ENCODE data around the gene ZNF700.

The ZNF700 gene

DNA sequence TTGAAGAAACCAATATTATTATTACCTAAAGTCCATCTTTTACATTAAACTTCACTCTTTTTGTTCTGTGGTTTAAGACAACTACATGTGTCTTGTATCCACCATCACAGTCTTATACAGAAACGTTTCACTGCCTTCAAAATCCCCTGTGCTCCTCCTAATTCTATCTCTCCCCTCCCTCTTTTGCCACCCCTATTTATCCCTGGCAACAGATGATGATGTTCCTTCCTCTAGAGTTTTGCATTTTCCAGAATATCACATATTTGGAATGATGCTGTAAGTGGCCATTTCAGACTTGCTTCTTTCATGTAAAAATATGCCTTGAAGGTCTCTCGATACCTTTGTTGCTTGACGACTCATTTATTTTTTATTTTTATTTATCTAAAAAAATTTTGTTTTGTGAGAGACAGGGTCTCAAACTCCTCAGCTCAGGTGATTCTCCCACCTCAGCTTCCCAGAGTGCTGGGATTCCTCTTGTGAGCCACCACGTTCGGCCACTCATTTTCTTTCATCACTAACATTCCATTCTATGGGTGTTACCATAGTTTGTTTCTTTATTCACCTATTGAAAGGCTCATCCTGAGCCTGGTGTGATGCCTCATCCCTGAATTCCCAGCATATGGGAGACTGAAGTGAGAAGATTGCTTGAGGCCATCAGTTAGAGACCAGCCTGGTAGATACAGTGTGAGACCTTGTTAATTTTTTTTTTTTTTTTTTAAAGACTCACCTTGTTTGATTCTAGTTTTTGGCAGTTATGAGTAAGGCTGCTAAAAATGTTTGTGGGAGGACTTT lies 48.3 kb downstream of the ZNF700 start:
- no peak for DNase-seq (ENCODE audit: extremely low spot score)
- CTCF ChIA-PET: interaction anchor here (1.0 to 1.3 kb wide), 4 partner anchors 10 to 86 kb away, joined by 3 to 4 read pairs (median 3); no protein-coding TSS in a partner anchor
- POLR2A ChIA-PET: no interaction called here
- TF ChIP-seq, protein P1, sequence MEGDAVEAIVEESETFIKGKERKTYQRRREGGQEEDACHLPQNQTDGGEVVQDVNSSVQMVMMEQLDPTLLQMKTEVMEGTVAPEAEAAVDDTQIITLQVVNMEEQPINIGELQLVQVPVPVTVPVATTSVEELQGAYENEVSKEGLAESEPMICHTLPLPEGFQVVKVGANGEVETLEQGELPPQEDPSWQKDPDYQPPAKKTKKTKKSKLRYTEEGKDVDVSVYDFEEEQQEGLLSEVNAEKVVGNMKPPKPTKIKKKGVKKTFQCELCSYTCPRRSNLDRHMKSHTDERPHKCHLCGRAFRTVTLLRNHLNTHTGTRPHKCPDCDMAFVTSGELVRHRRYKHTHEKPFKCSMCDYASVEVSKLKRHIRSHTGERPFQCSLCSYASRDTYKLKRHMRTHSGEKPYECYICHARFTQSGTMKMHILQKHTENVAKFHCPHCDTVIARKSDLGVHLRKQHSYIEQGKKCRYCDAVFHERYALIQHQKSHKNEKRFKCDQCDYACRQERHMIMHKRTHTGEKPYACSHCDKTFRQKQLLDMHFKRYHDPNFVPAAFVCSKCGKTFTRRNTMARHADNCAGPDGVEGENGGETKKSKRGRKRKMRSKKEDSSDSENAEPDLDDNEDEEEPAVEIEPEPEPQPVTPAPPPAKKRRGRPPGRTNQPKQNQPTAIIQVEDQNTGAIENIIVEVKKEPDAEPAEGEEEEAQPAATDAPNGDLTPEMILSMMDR (IDR thresholded peaks at IDR 0.05; ENCODE audit: control extremely low read depth, extremely low read depth, low read depth, missing control alignments): no peak

DNA sequence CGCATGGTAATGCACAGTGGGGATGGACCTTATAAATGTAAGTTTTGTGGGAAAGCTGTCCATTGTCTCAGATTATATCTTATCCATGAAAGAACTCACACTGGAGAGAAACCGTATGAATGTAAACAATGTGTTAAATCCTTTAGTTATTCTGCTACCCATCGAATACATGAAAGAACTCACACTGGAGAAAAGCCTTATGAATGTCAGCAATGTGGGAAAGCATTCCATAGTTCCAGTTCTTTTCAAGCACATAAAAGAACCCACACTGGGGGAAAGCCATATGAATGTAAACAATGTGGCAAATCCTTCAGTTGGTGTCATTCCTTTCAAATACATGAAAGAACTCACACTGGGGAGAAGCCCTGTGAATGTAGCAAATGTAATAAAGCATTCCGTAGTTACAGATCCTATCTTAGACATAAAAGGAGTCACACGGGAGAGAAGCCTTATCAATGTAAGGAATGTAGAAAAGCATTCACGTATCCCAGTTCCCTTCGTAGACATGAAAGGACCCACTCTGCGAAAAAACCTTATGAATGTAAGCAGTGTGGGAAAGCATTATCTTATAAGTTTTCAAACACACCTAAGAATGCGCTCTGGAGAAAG lies 53.7 kb downstream of the ZNF700 start:
- POLR2A ChIA-PET: no interaction called here
- CTCF ChIA-PET: interaction anchor here (2.0 kb wide), 1 partner anchor 10 kb away, joined by 5 read pairs; no protein-coding TSS in a partner anchor
- no peak for DNase-seq (ENCODE audit: extremely low spot score)
- TF ChIP-seq, protein P1 (IDR thresholded peaks at IDR 0.05; ENCODE audit: control extremely low read depth, extremely low read depth, low read depth, missing control alignments): no peak

DNA sequence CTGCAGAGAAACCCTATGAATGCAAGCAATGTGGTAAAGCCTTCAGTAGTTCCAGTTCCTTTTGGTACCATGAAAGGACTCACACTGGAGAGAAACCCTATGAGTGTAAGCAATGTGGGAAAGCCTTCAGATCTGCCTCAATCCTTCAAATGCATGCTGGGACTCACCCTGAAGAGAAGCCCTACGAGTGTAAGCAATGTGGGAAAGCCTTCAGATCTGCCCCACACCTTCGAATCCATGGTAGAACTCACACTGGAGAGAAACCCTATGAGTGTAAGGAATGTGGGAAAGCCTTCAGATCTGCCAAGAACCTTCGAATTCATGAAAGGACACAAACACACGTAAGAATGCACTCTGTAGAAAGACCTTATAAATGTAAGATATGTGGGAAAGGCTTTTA lies 54.6 kb downstream of the ZNF700 start:
- TF ChIP-seq, protein P1 (IDR thresholded peaks at IDR 0.05; ENCODE audit: control extremely low read depth, extremely low read depth, low read depth, missing control alignments): no peak
- POLR2A ChIA-PET: no interaction called here
- no peak for DNase-seq (ENCODE audit: extremely low spot score)
- CTCF ChIA-PET: no interaction called here

DNA sequence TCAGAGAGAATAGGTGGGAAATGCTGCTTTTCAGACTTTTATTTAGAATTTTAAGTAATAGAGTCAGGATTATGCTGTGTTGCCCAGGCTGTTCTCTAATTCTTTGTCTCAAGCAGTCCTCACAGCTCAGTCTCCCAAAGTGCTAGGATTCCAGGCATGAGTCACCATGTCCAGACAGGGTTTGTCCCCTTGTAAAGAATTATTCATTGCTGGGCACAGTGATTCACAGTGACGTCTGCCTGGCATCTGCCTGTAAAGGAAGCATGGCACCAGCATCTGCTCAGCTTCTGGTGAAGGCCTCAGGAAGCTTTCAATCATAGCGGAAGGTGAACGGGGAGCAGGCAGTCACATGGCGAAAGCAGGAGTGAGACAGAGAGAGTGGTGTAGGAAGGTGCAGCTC lies 57.6 kb downstream of the ZNF700 start:
- DNase-seq (ENCODE audit: extremely low spot score): no peak
- TF ChIP-seq, protein P1 (IDR thresholded peaks at IDR 0.05; ENCODE audit: control extremely low read depth, extremely low read depth, low read depth, missing control alignments): no peak
- POLR2A ChIA-PET: no interaction called here
- CTCF ChIA-PET: interaction anchor here (1.2 to 1.6 kb wide), 6 partner anchors 8 to 185 kb away, joined by 3 to 5 read pairs (median 4); no protein-coding TSS in a partner anchor

DNA sequence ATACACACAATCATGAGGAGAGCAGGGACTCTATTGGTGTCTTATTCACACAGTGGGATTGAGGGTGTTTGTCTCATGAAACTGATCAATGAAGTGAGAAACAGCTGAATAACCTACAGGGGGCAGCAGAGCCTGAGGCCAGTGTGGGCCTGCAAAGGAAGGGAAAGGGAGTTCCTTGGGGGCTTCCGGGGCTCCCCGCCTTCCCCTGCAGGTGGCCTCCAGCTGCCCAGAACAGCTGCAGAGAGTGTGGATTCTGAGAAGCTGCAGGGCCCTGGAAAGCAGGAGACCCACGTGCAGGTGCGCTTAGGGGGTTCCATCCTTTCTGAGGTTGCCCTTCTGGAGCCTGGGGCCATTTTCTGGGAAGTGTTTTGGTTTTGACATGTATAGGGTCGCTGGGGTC lies 60.1 kb downstream of the ZNF700 start:
- TF ChIP-seq, protein P1 (IDR thresholded peaks at IDR 0.05; ENCODE audit: control extremely low read depth, extremely low read depth, low read depth, missing control alignments): peak; percentile 37
- peak; percentile 26 for DNase-seq (ENCODE audit: extremely low spot score)
- POLR2A ChIA-PET: no interaction called here
- CTCF ChIA-PET: interaction anchor here (0.7 to 11.0 kb wide), 13 partner anchors 11 to 326 kb away, joined by 3 to 111 read pairs (median 4); partner anchors contain the start of genes ZNF20, ZNF491, ZNF763 and ZNF878

DNA sequence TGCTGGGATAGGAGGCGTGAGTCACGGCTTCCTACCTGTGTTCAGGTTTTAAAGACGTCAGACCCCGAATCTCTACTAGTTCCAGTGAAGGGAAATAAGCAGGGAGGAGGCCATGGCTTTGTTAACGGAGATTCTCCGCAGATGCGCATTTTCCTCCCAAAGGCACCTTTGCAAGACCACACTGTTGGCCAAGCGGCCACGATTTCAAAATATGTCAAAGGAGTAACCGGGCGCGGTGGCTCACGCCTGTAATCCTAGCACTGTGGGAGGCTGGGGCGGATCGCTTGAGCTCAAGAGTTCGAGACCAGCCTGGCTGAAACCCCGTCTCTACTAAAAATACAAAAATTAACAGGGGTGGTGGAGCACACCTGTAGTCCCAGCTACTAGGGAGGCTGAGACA lies 61.8 kb downstream of the ZNF700 start:
- no peak for DNase-seq (ENCODE audit: extremely low spot score)
- CTCF ChIA-PET: interaction anchor here (1.0 to 11.0 kb wide), 9 partner anchors 12 to 190 kb away, joined by 3 to 111 read pairs (median 18); partner anchors contain the start of genes ZNF433, ZNF491, ZNF700 and ZNF763
- POLR2A ChIA-PET: interaction anchor here (0.5 to 2.7 kb wide), 8 partner anchors 8 to 346 kb away, joined by 3 to 18 read pairs (median 8); partner anchors contain the start of genes ZNF433, ZNF491, ZNF700 and ZNF763
- TF ChIP-seq, protein P1 (IDR thresholded peaks at IDR 0.05; ENCODE audit: control extremely low read depth, extremely low read depth, low read depth, missing control alignments): no peak
